Measurements from ENCODE around the gene FAM131A. TPM values are rescaled to one million over a fixed set of nuclear protein-coding genes. Genes with fewer than 3 reads are reported as not detected.

FAM131A gene, protein sequence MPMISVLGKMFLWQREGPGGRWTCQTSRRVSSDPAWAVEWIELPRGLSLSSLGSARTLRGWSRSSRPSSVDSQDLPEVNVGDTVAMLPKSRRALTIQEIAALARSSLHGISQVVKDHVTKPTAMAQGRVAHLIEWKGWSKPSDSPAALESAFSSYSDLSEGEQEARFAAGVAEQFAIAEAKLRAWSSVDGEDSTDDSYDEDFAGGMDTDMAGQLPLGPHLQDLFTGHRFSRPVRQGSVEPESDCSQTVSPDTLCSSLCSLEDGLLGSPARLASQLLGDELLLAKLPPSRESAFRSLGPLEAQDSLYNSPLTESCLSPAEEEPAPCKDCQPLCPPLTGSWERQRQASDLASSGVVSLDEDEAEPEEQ
- 32.9 and 50.5 TPM in 2 replicates for total RNA-seq

DNA sequence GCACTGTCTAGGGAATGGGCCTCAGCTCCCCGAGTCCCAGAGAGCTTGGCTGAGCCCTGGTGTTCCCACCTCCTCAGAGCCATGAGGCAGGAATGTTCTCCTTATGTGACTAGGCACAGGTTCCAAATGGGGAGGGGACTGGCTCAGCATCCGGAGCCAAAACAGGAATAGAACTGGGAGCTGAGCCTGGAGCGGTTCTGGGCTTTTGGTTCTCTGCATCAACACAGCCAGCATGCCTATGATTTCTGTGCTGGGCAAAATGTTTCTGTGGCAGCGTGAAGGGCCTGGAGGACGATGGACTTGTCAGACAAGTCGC is at the start of gene FAM131A:
Gene FAM131A, plus strand, starts transcription at position 202 of the 316 bp plus-strand sequence. Its CDS starts 31 bp downstream, at position 233.
- peak; percentile 37 for DNase-seq

DNA sequence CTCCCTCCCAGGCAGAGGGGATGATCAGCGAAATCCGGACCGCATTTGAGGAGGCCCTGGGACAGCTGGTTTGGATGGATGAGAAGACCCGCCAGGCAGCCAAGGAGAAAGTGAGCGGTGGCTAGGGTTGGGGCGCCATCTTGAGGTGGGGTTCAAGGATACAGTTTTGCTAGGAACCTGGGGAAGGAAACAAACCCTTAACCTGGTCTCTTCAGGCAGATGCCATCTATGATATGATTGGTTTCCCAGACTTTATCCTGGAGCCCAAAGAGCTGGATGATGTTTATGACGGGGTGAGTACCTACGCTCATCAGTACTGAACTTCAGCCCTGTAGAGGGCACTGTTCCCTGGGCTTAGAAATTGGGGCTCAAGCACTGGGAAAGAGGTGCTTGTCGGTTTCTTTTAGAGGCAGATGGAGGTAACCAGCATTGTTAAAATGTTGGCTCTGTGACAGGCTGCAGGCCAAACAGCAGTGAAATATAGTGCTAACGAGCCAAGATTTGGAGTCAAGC is 47.9 kb upstream of the FAM131A start:
- peak; percentile 72 for DNase-seq

DNA sequence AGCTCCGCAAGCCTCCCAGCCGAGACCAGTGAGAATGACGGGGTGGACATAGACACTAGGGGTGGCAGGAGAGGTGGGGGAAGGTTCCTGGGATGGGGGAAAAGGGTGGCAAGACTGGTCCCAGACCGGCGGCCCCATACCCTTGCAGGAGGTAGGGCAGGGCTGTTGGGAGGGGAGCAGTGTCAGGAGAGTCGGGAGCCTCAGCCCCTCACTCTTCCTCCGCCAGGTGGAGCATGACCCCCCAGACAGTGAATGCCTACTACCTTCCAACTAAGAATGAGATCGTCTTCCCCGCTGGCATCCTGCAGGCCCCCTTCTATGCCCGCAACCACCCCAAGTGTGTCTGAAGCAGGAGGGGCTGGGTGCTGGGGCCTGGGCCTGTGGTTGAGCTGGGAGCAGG is 47.1 kb upstream of the FAM131A start:
- no peak for DNase-seq

DNA sequence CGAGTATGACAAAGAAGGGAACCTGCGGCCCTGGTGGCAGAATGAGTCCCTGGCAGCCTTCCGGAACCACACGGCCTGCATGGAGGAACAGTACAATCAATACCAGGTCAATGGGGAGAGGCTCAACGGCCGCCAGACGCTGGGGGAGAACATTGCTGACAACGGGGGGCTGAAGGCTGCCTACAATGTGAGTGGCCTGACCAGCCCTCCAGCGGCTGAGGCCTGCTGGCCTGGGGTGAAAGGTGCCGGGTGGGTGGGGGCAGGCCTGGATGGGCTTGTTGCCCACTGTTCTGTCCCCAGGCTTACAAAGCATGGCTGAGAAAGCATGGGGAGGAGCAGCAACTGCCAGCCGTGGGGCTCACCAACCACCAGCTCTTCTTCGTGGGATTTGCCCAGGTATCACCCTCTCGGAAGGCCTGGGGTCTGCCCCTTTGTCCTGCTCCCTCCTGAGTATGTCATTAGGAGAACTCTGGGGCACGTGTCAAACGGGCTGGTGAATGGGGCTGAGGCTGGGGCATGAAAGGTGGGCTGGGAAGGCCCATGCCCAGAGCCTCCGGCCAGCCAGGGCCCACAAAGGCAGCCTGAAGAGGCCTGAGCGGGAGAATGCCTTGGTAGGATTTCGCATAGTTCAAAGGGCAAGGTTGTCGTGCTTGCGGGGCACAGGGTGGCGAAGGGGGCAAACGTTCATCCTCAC is 46.2 kb upstream of the FAM131A start:
- DNase-seq, result no peak

DNA sequence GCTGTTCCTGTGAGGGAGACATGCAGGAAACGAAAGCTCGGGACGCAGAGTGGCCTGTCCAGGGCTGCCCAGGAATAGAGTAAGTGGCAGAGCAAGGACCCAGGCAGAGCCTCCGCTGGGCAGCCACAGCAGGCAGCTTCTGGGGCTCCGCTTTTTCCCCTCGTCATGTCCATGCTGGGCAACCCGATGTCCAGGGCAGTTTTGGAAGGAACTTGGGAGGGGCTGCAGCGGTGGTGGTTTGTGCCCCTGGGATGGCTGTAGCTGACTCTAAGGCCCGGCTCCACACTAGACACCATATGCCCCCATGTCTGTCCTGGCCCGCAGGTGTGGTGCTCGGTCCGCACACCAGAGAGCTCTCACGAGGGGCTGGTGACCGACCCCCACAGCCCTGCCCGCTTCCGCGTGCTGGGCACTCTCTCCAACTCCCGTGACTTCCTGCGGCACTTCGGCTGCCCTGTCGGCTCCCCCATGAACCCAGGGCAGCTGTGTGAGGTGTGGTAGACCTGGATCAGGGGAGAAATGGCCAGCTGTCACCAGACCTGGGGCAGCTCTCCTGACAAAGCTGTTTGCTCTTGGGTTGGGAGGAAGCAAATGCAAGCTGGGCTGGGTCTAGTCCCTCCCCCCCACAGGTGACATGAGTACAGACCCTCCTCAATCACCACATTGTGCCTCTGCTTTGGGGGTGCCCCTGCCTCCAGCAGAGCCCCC is 45.5 kb upstream of the FAM131A start:
- no peak for DNase-seq

DNA sequence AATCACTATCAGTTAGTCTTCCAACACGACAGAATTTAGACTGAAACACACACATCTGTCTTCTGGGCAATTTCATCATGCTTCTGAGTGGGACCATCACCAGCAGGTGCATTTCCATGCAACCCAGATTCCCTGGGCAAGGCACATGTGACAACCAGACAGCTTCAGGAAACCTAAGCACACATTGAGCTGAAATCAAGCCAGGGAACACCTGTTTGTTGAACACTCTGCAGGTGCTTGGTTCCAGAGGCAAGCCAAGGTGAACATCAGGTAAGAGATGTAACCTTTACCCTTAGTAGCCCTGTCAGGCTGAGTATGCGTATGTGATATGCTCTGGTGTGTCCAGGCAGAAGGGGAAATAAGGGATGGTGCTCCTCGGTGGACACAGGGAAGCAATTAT is 41.6 kb upstream of the FAM131A start:
- no peak for DNase-seq

DNA sequence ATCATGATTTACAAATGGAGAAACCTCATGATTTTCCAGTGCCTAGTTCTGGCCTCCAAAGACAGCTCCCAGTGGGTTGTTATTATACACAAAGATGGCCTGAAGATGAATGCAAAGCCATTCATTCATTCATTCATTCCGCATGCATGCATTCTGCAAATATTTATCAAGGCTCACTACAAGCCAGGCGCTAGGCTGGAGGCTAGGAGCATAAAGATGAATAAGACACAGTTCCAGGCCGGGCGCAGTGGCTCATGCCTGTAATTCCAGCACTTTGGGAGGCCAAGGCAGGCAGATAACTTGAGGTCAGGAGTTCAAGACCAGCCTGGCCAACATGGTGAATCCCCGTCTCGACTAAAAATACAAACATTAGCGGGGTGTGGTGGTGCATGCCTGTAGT is 40.8 kb upstream of the FAM131A start:
- no peak for DNase-seq

DNA sequence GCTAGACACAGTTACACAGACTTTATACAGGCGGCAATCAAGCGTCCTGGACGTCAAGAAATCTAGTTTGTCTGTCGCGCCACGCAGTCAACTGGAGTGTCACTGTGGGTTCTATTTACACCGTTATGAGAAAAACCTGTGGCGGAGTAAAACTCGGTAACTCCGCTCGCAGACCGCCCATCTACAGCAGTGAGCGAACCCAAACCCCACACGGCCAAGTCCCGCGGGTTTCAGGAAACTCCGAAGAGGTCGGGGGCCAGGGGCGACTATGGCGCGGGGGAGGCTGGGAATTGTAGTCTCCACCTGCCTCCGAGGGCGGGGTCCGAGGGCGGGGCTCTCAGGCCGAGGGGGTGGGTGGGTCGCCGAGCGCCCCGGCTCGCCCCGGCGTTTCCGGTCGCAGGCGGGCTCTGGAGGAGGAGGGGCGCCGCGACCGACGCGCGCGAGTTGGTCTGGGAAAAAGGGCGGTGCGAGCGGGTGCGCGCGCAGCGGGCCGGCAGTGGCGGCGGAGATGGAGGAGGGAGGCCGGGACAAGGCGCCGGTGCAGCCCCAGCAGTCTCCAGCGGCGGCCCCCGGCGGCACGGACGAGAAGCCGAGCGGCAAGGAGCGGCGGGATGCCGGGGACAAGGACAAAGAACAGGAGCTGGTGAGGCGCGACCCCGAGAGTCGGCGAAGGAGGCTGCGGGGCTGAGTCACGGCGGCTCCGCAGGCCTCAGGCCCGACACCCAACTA is 38.5 kb upstream of the FAM131A start, which contains the start of gene PSMD2:
Gene PSMD2, plus strand, starts transcription at position 483 of the 729 bp plus-strand sequence. Its CDS starts 26 bp downstream, at position 509.
- DNase-seq, result peak; percentile 97

DNA sequence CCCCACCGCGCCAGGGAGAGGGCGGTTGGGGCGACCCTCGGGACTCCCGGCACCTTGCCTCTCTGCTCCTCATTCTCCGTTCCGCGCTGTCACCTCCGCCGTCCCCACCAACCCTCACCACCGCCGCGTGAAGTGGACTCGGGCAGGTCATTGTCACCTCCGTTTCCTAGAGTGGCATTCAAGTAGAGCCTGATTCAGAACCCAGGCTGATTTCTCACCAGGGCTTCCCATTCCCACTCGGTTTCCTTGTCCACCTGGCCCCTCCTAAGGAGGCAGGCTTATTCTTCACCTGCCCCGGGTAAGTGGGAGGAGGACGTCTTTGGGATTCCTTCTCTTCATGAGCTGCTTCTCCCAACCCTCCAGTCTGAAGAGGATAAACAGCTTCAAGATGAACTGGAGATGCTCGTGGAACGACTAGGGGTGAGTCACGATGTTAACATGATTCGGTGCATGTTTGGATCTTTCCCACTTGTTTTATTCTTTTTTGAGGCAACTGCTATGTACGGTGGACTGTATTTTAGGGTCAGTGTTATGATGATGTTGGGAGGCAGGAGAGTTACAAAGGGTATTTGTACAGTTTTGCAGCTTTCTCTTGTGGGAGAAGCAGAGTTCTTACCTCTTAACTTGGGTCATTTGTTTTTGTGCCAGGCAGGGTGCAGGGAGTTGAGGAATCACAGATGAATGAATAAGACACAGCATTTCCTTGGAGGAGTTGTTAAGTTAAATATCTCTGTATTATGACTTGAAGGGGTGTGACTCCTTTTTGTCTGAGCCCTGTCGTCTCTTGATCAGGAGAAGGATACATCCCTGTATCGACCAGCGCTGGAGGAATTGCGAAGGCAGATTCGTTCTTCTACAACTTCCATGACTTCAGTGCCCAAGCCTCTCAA is 37.7 kb upstream of the FAM131A start:
- peak; percentile 51 for DNase-seq

DNA sequence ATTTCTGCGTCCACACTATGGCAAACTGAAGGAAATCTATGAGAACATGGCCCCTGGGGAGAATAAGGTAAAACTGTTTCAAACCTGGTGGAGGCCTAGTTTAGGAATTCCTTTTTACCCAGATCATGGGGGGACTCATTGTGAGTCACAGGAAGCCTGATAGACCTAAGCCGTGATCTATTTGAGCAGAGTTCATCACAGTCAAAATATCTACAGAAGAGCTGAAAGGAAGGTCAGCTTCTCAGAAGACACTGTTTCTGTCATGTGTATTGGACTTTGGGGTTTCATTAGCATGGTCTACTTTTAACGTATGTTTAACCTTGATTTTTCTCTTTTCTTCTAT is 37.1 kb upstream of the FAM131A start:
- DNase-seq, result peak; percentile 60

DNA sequence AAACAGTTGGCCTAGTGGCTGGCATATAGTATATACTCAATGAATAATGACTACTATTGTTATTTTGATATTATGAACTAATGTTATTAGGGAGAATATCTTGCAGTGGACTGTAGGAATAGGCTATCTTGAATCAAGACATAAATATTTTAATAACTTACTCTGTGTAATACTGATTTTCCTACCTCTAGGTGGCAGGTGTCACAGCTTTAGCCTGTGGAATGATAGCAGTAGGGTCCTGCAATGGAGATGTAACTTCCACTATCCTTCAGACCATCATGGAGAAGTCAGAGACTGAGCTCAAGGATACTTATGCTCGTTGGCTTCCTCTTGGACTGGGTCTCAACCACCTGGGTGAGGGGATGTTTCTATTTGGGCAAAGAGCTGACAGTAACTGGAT is 31.8 kb upstream of the FAM131A start:
- peak; percentile 59 for DNase-seq

DNA sequence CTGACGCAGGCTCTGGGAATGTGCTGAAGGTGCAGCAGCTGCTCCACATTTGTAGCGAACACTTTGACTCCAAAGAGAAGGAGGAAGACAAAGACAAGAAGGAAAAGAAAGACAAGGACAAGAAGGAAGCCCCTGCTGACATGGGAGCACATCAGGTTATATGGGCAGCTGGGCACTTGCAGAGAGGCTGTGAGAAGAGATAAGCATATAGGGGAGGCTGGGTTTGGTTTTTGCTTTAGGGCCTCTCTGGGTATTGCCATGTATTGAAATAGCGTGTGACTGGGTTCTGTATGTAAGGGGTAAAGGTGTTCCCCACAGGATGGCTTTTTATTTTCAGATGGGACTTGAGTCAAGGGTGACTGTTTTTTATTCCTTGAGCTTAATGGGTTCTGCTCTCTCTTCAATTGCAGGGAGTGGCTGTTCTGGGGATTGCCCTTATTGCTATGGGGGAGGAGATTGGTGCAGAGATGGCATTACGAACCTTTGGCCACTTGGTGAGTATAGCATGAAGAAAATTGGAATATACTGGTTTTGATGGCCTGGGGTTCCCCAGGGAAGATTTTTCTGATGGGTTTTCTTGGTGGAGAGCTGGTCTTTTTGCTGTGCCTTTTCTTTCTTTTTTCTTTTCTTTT is 30.9 kb upstream of the FAM131A start:
- no peak for DNase-seq

DNA sequence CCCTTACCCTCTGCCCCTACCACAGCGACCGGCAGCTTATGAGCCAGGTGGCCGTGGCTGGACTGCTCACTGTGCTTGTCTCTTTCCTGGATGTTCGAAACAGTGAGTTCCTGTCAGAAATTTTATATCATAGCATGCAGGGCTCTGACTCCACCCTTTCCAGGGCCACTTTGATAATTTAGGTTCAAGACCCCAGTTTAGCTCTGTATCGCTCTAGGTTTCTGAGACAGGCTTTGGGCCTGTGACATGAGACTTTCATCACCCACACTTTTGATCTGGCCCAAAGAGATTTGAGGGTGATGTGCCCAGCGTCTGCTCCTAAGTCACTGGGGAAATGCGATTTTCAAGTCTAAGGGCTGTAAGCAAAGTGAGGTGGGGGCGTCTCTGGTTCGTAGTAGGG is 29.5 kb upstream of the FAM131A start:
- DNase-seq, result no peak

DNA sequence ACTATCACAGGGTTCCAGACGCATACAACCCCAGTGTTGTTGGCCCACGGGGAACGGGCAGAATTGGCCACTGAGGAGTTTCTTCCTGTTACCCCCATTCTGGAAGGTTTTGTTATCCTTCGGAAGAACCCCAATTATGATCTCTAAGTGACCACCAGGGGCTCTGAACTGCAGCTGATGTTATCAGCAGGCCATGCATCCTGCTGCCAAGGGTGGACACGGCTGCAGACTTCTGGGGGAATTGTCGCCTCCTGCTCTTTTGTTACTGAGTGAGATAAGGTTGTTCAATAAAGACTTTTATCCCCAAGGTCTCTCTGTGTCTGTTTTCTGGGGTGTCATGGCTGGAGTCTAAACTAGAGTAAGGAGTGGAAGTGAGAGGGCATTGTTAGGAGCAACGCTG is 28.7 kb upstream of the FAM131A start:
- DNase-seq, result no peak

DNA sequence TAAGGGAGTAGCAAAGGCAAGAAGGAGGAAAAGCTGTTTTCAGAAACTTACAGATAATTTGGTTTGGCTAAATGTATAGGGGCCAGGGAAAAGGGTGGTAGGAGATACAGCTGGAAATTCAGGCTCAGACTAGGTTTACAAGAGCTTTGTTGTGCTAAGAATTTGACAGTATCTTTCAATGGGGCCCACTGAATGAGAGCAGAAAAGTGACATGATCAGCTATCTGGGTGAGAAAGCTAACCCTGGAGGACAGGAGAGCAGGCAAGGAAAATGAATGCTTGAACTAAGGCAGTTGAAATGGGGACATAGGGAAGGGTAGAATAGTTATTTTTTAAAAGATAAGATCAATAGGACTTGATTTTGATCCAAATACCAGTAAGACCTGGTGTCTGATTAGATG is 25.8 kb upstream of the FAM131A start:
- DNase-seq, result no peak

DNA sequence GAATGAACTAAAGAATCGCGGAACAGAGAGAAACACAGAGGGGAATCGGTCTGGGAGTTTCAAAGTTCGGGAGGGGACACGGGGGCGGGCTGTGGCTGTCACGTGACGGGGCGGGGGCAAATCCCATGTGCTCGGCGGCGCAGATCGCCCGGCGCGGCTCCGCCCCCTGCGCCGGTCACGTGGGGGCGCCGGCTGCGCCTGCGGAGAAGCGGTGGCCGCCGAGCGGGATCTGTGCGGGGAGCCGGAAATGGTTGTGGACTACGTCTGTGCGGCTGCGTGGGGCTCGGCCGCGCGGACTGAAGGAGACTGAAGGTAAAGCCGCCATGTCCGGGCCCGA is 23.1 kb upstream of the FAM131A start, which contains the start of gene EIF4G1:
Gene EIF4G1, plus strand, starts transcription at position 244 of the 337 bp plus-strand sequence. CDS start 1,191 bp downstream, outside the sequence.
- peak; percentile 97 for DNase-seq

DNA sequence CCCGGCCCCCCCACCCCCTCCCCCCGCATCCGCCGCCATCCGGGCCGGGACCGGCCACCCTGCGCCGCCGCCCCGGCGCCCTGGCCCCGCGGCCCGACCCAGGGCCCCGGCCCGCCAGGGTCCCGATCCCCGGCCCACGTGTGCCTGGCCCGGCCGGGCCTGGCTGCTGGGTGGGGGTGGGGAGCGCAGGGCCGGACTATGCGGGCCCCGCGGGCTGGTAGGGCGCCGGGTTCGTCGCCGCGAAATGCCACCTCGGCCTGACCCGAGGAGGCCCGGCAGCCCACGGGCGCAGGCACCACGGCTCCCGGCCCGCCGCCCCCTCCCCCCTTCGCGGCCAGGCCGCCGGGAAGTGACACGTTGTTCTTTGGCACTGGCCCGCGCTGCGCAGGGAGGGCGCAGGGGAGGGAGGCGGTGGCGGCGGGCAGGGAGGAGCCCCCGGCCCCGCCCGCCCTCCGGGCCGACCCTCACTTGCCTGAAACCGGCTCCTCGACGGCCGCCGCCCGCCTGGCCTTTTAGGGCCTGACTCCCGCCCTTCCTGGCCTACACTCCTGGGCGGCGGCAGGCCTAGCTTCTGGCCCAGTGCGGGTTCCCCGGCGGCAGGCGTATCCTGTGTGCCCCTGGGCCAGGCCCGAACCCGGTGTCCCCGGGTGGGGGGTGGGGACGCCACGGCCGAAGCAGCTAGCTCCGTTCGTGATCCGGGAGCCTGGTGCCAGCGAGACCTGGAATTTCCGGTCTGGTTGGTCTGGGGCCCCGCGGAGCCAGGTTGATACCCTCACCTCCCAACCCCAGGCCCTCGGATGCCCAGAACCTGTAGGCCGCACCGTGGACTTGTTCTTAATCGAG is 22.5 kb upstream of the FAM131A start:
- DNase-seq, result peak; percentile 91

DNA sequence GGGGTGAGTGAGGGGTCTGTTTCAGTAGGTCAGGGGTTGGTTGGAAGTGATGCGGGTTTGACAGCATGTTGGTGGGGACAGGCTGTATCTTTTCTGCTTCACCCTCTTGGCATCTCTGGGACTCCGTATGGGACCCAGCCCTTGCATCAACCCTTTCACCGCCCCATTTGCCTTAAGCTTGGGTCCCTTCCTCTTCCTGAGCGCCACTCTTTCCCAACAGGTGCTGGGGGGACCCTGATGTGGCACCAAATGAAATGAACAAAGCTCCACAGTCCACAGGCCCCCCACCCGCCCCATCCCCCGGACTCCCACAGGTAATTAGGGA is 21.9 kb upstream of the FAM131A start:
- DNase-seq, result no peak

DNA sequence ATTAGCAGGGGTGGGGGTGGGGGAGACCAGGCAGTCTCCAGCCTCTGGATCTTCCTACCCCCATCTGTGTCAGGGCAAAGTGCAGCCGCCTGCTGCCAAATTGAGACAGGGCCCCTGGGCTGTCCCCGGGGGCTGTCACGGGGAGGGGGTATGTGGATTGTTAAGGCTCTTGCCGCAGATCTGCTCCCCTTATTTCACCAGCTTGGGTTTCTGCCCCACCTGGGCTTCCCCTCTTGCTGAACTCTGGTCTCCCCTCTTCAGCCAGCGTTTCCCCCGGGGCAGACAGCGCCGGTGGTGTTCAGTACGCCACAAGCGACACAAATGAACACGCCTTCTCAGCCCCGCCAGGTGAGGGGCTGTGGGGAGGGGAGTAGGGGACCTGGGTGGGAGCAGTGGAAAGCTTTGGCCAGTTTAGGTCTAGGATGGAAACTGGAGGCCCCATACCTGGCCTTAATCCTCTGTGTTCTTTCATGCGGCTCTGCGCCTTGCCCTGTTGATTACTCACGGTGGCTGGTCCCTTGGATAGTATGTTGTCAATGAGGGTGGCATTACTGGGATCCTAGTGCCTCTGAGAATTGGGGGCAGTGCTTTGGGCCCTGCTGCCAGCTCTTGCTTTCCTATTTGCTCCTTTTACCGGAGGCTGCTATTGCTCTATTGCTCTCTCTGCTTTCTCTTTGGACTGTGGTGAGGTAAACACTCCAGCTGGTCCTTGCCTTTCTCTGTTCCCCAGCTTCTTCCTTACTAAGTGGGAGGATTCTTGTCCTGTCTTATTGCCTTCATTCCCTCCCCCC is 21.3 kb upstream of the FAM131A start:
- peak; percentile 23 for DNase-seq

DNA sequence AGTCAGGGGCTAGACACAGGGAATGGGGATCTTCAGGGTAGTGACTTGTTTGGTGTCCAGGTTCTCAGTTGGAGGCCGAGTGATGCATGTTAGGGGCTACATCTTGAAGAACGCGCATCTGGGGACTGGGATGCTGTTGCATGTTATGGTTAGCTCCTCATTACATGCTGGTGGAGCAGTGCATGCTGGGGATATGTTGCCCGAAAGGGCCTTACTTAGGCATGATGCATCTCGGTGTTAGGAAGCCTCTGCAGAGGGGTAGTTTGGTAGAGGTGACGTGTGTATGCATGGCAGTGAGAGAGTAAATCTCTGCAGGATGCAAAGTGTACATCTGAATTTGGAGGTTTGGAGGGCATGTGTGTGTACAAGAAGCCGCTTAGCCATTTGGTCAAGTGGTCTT is 20.6 kb upstream of the FAM131A start:
- DNase-seq, result no peak
